Endothelial cell of hepatic sinusoid (primary cell): Measurements from ENCODE around the gene BORCS6.
"Not testable (repeated sequence)": the region's sequence is repeated elsewhere in the genome, so short reads cannot be mapped to it uniquely, and the experiment has no call there.

Experiments
- in situ Hi-C: cut with HindIII; loops from 2 replicates; pipeline ENCODE4 v1.10.0; 2017; ENCODE audit warnings: low sequenced_read_pairs

The BORCS6 gene

DNA sequence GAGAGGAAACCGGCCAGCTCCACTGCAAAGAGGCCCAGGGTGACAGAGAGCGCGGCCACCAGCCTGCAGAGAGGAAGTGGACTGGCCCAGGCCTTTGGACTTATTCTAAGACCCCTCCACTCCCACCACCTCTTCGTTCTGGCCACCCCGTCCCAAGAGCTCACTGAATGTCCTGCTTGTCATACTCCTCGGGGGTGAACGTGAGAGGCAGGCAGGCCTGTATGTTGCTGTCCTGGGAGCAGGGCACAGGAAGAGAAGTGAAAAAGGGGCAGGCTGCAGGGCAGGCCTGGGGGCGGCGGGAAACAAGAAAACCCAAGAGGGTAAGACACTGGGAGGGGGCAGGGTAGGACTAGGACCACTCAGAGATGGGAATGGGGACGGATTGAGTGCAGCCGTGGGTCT is 14.2 kb downstream of the BORCS6 start:
- in situ Hi-C loops = no loop called here

DNA sequence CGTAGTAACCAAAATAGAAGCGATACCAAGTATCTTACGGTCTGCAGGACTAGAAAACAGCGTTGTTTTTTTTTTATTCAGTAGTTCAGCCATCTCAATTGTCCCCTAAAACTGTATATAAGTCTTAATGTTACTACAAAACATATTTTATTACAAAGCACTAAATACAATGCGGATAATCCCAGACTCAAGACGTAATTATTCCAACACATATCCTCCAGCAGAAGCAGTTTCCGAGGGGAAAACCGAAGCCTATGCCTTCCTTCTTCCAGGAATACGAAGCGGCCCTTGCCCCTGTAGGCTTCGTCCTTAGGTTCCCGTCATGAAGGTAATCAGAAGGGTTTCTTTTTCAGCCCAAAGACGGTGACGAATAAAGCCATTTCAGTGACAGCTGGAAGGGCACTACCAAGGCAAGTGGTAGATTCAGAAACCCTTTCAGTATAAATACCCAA is 16.1 kb downstream of the BORCS6 start:
- in situ Hi-C loops = no loop called here

DNA sequence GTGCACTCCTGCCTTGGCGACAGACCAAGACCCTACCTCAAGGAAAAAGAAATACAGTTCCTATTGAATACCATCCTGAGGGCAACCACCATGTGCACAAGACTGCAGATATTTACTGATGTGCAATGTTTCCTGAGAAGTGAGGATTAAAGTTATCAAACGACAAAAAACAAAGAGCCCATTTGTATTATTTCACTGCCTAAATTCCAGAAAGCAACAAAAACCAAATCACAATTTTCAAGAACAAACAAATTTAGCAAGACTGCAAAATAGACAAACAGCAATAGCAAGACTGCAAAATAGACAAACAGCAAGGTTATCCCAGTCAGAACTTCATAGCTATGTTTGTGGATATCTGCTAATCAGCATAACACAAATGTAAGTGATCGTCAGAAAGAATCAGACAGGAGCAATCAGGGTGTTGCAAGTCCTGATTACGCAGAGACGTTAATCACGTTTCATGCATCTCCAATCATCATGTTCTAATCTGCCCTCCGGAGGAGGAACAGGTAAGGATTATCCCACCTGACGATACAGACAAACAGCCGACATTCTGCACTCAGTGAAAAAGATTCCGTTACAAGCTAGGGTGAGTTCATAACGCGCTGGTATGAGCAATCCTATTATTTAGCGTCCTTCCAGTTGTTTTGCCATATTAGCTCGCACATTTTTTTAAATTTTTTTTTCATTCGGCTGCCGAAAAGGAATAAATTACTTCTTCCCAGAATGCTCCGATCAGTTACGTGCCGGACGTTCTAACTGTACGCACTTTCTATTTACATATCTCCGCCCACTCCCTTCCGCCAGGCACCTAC is 16.7 kb downstream of the BORCS6 start:
- in situ Hi-C loops = no loop called here

DNA sequence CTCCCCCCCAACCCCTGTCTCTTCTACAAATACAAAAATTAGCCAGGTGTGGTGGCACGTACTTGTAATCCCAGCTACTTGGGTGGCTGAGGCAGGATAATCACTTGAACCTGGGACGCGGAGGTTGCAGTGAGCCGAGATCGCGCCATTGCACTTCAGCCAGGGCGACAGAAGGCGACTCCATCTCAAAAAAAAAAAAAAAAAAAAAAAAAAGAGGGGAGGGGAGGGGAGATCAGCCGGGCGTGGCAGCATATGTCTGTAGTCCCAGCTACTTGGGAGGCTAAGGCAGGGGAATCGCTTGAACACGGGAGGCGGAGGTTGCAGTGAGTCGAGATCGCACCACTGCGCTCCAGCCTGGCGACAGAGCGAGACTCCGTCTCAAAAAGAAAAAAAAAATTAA is 19.8 kb downstream of the BORCS6 start:
- in situ Hi-C loops = not testable (repeated sequence)

DNA sequence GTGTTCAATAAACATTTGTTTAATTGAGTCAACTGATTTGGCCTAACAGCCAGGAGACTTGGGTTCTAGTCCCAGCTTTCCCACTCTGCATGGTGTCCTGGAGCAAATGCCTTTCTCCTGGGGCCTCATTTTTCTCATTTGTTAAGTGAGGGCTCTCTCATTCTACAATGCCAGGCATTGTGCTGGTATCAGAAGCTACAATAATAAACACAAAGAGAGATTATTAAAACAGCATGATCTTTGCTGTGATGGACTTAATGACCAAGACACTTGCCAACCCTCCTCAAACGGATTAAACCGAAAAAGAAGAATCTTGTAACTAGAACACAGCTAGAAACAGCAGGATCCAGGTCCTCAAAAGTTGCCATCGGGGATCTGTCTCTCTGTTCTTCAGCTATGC is 22.5 kb downstream of the BORCS6 start:
- in situ Hi-C loops = no loop called here

DNA sequence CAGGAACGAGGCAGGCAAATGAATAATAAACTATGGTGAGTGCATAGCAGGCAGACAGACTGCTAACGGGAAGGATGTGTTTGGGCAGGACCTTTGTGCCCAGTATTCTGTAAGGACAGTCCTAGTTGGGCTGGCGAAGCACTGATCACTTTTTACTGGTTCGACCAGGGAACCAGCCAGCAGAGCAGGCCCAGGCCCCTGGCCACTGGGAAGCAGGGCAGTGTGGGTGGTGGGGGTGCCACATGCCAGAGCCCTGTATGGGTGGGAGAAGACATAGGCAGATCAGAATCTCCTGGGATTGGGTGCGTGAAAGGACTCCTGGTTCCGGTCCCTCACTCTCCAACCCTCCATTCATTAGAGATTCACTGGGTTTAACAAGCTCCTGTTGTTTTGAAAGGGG is 23.2 kb downstream of the BORCS6 start:
- in situ Hi-C loops = no loop called here

DNA sequence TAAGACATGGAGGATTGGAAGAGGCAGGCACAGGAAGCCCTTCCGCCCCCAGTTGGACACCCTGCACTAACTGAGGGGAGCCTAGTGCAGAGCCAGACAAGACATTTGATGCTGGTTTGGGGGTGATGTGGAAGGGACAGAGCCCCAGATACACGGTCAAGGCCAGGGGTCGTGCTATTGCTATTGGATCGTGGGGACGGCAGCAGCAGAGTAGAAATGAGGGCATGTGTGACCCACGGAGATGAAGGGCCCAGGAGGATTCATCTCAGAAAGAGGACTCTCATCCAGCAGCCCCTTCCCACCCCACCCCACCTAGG is 25.2 kb downstream of the BORCS6 start:
- in situ Hi-C loops = no loop called here

DNA sequence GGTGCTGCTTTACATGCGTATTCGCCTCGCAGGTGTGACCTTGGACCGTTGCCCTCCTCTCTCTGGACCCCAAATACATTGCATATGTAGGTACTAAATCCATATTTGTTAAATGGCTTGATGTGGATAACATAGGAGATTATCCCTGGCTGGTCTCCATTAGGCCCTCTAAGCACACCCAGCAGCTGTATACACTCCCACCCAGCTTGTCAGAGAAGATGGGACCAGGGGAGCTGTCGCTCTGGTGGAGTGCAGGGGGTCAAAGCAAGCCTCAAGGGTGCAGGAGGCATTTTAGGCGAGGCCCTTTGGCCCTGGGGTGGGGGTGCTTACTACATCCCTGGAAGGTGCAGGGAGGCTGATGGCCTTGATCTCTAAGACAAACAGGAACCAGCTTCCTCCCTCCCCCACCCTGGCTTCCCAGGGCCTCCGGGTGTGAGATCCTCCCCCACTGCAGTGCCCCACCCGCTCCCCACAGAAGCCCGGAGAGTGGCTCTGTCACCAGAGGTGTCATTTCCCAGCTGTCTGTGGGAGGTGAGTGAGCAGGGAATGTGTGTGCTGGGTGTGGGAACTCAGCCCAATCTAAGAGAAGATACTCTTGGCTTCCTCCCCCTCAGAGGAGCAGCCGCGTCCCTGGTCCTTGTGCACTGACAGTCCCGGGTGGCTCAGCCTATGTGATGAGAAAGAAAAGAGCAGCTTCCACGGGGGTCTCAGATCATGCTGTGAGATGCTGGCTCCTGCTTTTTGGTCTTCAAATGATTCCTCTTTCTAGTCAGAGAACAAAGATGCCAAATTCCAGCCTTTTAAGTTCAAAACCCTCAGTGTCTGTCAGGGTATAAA is 25.8 kb downstream of the BORCS6 start:
- in situ Hi-C loops = no loop called here

DNA sequence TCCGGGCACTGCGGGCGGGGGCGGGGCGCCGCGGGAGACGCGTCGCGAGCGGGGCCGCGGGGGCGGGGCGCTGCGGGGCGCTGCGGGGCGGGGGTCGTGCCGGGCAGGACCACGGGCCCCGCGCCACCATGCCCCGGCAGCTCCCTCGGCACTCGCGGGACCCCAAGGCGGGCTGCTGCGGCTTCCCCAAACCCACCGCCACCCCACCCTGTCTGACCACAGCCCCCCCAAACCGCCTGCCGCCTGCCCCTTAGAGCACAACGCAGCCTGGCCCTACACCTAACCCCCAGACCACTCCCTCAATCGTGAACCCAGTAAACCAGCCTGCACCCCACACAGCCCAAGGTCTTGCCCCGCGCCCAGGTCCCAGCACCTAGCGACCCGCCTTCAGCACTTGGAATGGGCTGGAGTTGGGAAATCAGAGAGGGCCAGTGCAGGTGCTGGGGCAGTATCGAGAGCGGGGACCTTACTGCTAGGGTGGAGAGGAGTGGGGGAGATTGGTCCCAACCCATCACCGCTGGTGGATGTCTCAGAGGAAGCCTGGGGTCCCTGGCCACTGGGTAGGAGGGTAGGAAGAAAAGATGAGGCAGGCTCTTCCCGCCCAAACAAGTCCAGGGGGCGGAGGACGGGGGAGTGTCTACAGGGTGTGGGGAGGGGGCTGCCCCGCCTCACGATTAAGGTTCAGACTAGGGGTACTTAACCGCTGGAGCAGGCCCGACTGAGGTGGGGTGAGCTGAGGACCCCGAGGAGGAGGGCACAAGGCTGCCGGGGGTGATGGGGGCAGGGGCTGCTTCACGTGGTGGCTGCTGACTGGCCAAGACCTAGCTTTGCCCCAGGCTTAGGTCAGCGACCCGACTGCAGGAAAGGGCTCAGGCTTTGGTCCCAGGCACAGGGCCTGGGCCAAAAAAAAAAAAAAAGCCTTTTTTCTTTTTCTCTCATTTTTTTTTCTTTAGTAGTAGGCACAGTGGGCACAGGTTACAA is 26.7 kb downstream of the BORCS6 start:
- in situ Hi-C loops = no loop called here

DNA sequence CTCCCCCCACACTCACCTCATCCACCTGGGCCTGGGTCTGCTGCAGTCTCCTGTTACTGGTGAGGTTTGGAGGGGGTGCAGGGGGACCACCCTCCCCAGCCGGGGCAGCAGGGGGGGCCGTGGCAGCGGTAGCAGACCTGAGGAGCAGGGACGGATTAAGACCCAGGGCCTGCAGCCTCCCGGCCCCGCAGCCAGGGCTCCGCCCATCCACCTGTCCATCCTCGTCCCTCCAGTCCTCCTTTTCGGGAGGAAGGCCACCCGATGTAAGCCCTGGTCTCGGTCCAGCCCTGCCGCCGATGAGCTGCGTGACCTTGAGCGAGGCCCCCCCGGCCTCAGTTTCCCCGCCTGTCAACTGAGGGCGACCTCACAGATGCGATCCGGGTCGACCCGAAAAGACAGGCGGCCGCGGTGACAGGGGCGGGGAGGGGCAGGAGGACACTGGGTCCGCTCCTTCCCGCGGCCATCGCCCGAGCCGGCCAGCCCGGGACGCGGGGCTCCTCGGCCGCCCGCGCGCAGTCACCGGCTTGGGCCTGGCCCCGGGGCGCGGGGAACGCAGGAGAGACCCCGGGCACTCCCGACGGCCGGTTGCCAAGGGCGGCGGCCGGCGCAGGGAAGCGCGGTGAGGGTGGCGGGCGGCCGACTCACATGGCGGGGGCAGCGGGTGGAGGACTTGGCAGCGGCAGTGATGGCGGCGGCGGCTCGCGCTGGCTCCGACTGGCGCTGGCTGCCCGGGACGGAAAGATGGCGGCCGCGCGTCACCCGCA is 27.6 kb downstream of the BORCS6 start, which contains the start of gene VAMP2:
TSS of gene VAMP2 (minus strand) at position 716 of the 764 bp plus-strand sequence. CDS start at position 647, 69 bp downstream.
- in situ Hi-C loops = no loop called here

DNA sequence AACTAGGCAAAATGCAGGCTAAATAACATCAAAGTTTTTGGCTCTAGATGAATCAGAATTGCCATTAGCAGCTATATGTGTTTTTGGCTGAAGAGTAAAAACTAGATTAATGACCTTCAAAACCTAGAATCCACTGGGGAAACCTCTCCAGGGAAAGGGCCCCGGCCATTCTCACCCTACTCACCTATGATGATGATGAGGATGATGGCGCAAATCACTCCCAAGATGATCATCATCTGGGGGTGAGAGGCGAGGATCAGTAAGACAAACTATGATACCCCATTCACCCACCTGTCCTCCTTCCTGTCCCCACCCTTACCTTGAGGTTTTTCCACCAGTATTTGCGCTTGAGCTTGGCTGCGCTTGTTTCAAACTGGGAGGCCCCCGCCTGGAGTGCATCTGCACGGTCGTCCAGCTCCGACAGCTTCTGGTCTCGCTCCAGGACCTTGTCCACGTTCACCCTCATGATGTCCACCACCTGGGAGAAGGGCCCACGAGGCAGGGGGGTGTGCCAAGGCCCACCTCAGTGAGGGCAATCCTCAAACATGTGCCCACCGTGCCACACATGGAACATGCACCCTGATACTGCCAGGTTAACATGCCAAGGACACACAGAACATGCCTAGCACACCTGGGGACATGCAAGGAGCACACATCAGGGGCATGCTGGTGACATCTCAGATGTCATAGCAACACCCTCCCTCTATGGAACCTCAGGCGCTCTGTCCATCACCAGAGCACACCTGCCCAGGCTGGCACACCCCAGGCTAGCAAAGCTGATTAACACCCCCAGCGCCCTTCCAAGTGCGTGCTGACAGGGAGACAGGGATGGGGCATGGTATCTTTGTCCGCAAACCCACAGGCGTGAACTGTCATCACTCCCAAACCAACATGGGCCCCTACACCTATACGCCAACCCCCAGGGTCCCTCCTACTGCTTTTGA is 28.4 kb downstream of the BORCS6 start:
- in situ Hi-C loops = no loop called here

DNA sequence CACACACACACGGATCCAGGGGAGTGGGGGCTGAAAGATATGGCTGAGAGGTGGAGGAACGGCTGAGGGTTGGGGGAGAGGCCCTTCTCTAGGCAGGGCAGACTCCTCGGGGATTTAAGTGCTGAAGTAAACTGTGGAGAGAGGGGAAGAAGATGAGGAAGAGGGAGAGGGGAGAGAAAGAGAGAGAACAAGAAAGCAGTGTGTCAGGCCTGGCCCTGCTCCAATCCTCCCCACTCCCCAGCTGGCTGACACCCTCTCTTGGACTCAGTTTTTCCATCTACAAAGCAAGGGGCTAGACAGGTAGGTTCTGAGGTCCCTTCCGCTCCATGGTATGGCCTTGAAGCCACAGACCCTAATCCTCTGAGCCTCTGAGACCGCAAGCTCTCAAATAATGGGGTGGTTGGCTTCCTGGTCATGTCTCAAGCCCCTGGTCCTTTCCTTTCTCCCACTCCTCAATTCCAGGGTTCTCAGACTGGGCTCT is 29.2 kb downstream of the BORCS6 start:
- in situ Hi-C loops = no loop called here

DNA sequence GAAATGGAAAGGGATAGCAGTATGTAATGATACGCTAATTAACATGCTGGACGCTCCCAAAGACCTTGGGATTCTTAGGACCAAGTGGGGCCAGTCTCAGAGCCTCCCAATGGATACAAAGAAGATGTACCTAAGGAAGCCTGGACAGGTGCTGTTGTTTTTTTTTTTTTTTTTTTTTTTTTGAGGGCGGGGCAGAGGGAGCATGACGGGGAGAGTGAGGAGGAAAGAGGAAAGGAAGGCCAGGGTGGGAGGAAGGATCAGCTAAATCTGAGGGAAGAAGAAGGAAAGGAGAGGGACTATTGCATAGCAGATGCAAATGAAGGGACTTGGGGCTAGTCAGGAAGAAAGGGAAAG is 29.8 kb downstream of the BORCS6 start:
- in situ Hi-C loops = no loop called here

DNA sequence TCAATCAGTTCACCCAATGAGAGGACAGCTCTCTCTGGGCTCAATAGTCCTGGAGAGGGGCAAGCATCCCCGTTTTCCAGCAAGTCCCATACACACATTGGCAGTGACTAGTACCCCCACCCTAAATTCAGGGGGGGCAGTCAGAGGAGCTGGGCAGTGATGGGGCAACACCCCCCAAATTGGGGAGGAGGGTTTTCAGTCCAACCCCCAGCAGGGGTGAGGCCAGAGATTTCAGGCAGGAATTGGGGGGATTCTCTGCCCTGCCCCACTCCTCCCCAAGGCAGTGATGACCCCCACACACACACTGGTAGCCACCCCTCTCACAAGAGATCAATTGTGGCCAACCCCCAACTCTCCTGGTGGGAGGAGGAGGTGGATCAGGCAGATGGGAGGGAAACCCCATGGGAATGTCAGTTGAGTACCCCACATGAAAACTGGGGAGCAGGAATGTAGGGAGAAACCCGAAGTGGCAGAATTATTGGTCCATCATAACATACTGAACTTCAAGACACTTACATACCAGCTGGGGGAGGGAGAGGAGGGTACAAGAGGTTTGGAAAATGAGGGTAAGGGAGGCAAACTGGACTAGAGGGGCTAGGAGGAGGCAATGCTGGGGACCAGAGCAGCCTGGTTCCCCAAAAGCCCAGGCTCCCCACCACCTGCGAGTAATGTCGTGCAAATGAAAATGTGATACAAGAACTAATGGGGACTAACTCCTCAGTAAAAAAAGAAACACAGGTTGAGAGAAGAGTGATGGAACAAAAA is 30.3 kb downstream of the BORCS6 start:
- in situ Hi-C loops = no loop called here

DNA sequence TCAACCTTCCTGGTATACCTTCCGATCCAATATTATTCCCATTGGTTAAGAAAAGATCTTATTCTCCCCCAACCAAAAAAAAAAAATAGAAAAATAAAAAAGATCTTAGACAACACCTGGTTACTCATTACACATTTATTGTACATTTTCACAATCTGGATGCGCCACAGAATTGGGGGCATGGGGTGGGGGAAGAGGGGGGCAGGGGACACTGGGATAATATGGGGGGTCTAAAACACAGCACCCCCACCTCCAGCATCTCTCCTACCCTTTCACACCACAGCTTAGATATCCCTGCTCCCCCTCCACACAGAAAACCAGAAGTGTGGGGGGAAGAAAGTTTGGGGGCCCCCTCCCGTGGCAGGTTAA is 31.0 kb downstream of the BORCS6 start:
- in situ Hi-C loops = no loop called here

DNA sequence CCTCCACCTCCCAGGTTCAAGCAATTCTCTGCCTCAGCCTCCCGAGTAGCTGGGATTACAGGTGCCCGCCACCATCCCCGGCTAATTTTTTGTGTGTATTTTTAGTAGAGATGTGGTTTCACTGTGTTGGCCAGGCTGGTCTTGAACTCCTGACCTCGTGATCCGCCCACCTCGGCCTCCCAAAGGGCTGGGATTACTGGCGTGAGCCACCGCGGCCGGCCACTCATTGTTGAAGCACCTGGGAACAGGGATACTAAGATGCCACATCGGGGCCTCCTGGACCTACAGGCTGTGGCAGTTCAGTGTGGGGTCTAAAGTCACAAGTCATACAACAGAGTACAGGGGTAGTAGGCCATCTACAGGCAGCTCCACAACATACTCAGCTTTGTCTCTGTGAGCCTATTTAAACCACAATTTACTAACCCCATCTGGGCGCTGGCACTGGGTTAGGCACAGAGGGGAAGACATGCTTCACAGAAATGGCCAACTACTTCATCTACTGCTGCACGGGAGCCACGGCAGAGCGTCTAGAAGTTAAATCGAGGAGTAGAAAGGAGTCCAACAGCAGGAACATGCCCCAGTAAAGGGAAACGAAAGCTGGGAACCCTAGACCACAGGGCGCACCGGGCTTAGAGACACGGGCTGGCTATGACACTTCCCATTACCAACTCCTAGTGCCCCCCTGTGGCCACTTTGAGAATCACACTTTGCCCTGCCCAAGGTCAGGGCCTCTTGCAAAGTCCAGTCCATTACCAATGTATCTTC is 31.5 kb downstream of the BORCS6 start:
- in situ Hi-C loops = no loop called here

DNA sequence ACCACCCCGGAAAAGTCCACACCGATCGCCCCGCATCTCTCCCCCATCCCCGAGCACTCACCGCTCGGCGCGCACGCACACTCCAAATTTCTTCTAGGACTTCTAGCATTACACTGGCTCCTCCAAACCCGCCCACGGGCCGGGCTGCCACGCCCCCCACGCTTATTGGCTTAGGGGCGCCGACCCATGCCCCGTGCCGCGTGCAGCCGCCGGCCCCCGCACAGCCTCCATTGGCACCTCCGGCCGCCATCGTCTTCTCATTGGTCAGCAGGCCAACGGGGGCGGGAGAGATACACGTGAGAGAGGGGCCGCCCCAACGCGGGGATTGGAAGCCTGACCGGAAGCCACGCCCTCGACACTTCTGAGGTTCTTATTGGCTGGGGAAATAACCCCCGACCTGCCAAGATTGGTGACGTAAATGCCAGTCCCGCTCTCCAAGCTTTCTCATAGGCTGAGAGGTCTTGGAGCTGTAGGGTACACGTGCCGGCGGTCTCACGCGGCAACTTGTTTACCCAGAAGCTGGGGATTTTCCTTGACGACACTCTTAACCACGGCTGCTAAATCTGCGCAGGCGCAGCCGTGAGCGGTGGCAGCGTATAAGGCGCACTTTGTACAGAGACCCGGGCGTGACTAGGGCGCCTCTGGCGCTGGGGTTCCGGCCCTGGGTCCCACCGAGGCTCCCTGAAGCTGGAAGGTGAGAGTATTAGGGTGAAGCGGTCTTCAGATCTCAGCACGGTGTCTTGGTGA is 33.6 kb downstream of the BORCS6 start:
- in situ Hi-C loops = no loop called here
